ENCODE results near the gene SLF2.
"Not testable (repeated sequence)": the region's sequence is repeated elsewhere in the genome, so short reads cannot be mapped to it uniquely, and the experiment has no call there.

The SLF2 gene

DNA sequence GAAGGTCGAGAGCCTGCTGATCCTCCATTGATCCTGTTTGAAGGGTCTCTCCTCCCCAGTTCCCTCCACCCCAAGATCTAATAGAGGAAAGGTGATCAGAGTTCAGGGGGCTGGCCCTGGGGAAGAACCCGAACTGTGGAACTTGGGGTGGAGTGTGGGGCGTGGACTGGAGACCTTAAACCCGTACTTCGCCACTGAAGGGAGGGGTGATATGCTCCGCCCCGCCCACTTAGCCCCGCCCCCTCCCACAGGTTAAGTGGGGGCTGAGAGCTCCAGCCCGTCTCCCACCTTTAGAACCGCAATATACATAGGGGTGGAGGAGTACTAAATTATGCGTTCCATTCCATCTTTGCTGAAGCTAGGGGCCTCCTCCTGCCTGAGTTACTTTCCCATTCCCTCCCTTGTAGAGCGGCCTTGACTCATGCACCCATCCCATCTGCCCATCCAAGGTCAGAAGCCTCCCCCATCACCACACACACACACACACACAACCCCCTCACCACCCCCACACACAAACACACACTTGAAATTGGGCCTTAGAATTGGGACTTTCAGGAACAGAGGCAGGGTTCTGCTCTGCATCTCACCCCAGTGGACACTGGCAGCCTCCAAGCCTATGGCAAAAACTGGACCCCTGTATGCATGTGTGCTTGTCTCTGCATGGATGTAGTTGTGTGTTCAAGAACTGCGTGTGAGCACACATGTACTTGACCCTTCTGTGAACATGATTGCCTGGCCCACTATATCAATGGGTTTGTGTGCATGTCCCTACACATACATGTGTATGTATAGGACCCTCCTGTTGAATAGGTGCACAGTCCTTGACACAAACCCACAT, 57.5 kb downstream of the SLF2 start:
- Histone ChIP-seq H3K4me1 (peaks cover 0 to 15% (median 14%) of the 10 kb centered on the region in 4 donors), H3K9me3 (no peaks in the 10 kb centered on the region), H3K4me3 (peak overlapping the region in 1 of 2 donors; percentile 58), H3K27ac (no peak overlapping the region), H3K36me3 (peaks cover 0 to 9% (median 0%) of the 10 kb centered on the region in 3 donors), H3K27me3 (peaks cover 0 to 13% of the 10 kb centered on the region in 2 donors)
- no peak for DNase-seq
- TF ChIP-seq, protein P1, sequence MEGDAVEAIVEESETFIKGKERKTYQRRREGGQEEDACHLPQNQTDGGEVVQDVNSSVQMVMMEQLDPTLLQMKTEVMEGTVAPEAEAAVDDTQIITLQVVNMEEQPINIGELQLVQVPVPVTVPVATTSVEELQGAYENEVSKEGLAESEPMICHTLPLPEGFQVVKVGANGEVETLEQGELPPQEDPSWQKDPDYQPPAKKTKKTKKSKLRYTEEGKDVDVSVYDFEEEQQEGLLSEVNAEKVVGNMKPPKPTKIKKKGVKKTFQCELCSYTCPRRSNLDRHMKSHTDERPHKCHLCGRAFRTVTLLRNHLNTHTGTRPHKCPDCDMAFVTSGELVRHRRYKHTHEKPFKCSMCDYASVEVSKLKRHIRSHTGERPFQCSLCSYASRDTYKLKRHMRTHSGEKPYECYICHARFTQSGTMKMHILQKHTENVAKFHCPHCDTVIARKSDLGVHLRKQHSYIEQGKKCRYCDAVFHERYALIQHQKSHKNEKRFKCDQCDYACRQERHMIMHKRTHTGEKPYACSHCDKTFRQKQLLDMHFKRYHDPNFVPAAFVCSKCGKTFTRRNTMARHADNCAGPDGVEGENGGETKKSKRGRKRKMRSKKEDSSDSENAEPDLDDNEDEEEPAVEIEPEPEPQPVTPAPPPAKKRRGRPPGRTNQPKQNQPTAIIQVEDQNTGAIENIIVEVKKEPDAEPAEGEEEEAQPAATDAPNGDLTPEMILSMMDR (IDR thresholded peaks at IDR 0.05): no peak
- intact Hi-C loops (cut with DNase I; ENCODE audit: low total_unique reads): no loop called here

DNA sequence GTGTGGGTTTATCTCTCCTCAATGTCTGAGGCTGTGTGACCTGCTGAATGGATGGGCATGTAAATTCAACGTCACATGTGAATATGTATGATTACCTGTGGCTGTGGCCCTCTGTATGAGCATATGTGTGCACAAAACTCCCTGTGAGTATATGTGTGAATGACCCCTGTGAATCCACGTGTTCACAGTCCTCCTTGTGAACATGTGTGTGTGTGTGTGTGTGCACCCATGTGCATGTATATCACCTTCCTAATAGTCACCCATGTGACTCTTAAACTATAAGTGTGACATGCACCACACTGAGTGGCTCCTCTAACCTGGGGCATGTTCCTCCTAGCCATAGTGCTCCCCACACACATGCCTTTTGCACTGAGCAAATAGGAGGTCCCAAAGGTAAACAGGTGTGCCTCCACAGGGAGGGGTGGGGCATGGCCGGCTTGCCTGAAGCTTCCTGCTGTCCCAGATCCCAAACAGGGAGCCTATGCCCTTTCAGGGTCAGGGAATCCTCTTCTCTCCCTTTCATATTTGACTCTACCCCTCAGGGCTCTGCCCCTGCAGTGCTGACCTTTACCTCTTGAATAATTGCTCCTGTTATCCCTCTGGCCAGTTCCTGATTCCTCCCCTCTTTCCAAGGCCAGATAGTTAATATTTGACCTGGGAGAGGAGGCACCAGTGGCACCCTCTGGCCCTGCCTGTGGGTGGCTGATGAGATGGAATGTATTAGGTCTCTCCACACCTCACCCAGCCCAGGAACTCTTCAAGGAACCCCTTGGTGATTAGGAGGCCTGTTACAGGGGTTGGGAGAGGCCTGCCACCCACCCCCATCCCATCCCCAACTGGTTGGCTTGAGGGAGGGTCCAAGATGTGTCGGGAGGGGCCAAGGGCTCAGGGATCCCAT, 58.4 kb downstream of the SLF2 start:
- Histone ChIP-seq H3K4me1 (peaks cover 0 to 15% (median 14%) of the 10 kb centered on the region in 4 donors), H3K27ac (no peak overlapping the region), H3K36me3 (peaks cover 0 to under 1% (median 0%) of the 10 kb centered on the region in 3 donors), H3K4me3 (no peak overlapping the region), H3K9me3 (no peaks in the 10 kb centered on the region), H3K27me3 (peaks cover 0 to 13% of the 10 kb centered on the region in 2 donors)
- intact Hi-C loops (cut with DNase I; ENCODE audit: low total_unique reads): no loop called here
- TF ChIP-seq, protein P1 (IDR thresholded peaks at IDR 0.05): no peak
- no peak for DNase-seq

DNA sequence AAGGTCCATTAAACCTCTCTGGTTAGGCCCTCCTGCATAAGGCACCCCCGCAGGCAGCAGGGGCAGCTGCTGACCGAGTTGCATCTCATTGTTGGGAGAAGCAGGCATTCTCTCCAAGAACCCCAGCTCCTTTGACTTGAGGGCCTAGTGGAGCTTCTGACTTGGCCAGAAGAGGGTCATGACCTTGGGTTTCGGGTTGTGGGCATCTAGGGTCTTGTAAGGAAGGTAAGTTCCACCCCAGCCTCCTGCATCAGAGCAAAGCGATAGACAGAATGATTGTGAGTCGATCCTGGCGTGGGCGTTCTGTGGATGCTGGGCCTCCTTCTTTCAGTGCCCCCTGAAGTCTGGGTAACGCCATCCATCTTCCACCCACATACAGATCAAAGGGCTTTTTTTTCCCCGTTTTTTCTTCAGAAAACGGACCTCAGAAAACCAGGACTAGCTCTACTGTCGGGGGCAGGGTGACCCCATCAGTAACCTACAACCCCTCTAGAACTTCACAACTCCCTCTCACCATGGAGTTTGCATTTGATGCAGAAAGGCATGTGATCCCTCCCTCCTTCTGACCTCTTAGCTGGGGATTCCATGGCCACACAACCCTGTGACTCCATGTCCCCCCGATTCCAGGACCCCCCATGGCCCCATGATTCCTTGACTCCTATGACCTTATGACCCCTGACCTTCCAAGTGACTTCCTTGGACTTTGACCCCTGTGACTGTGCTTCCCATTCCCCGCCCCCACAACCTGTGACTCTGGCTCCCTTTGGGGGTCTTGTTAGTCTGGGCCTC, 59.5 kb downstream of the SLF2 start:
- Histone ChIP-seq H3K4me1 (peaks cover 0 to 15% (median 14%) of the 10 kb centered on the region in 4 donors), H3K27me3 (peaks cover 0 to 13% of the 10 kb centered on the region in 2 donors), H3K9me3 (no peaks in the 10 kb centered on the region), H3K36me3 (peaks cover 0 to 7% (median 0%) of the 10 kb centered on the region in 3 donors), H3K4me3 (no peak overlapping the region), H3K27ac (no peak overlapping the region)
- no peak for DNase-seq
- intact Hi-C loops (cut with DNase I; ENCODE audit: low total_unique reads): no loop called here
- TF ChIP-seq, protein P1 (IDR thresholded peaks at IDR 0.05): no peak

DNA sequence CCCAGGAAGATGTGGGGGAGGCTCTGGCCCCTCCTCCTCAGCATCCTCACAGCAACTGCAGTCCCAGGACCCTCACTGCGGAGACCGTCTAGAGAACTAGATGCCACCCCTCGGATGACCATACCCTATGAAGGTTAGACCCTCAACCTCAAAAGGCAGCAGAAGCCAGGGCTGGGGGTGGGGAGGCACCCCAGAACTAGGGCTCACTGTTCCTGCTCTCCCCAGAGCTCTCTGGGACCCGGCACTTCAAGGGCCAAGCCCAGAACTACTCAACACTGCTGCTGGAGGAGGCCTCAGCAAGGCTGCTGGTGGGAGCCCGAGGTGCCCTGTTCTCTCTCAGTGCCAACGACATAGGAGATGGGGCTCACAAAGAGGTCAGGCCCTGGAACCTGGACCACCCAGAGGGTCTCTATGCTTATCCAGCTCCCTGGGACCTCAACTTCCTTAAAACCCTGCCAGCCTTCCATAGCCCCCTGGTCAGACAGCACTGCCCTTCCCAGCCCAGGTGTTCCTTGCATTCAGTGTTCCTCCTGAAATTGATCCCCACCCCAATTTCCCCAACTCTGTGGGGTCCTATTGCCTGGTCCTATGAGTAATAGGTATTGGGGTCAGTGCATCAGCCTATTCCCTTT, 60.3 kb downstream of the SLF2 start:
- Histone ChIP-seq H3K27me3 (peaks cover 0 to 13% of the 10 kb centered on the region in 2 donors), H3K36me3 (peaks cover 0 to 14% (median 3%) of the 10 kb centered on the region in 3 donors), H3K9me3 (no peaks in the 10 kb centered on the region), H3K4me1 (peaks cover 0 to 15% (median 14%) of the 10 kb centered on the region in 4 donors), H3K4me3 (no peak overlapping the region), H3K27ac (no peak overlapping the region)
- TF ChIP-seq, protein P1 (IDR thresholded peaks at IDR 0.05): no peak
- intact Hi-C loops (cut with DNase I; ENCODE audit: low total_unique reads): no loop called here
- no peak for DNase-seq

DNA sequence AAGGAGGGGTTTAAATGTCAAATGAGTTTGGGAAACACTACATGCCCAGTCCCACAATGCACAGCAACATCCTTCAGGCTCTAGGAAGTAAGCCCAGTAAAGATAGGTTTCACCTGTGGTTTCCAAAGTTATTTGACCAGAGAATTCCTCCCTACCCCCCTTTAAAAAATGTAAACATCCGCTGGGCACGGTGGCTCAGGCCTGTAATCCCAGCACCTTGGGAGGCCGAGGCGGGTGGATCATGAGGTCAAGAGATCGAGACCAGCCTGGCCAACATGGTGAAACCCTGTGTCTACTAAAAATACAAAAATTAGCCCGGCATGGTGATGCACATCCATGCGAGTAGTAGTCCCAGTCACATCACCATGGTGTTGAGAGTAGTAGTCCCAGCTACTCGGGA, 62.6 kb downstream of the SLF2 start:
- H3K4me1 ChIP-seq; DNase-seq; intact Hi-C loops (cut with DNase I; ENCODE audit: low total_unique reads); H3K27me3 ChIP-seq; H3K27ac ChIP-seq; H3K4me3 ChIP-seq; H3K9me3 ChIP-seq: not testable (repeated sequence)
- H3K36me3 ChIP-seq: peaks cover 3 to 37% (median 18%) of the 10 kb centered on the region in 3 donors

Measured in tibial artery (tissue), 4 donors.